Liver (tissue), 9 donors: ENCODE data around the gene IL25. TPM values are rescaled to one million over a fixed set of nuclear protein-coding genes. Genes with fewer than 3 reads are reported as not detected.

Source experiments
- DNase-seq: peaks from one replicate; pipeline ENCODE4 v3.0.0-alpha.2; 2017; ENCODE audit warnings: low spot score
- H3K27ac ChIP-seq, 2 donors: one replicate each; pipeline ENCODE4 v1.7.0; 2013; ENCODE audit warnings: inconsistent platforms in 2 of 2, low read length in 2 of 2, control low read depth in 1 of 2, low read depth in 1 of 2, mild to moderate bottlenecking in 1 of 2
- H3K27me3 ChIP-seq, 4 donors: one replicate each; pipeline versions ENCODE4 v1.6.1 to v1.7.0; 2013; ENCODE audit warnings: low read length in 3 of 4, inconsistent platforms in 1 of 4, mild to moderate bottlenecking in 1 of 4, moderate library complexity in 1 of 4; ENCODE audit not compliant: control insufficient read depth in 4 of 4, insufficient read depth in 4 of 4
- H3K36me3 ChIP-seq, 4 donors: one replicate each; pipeline versions ENCODE4 v1.6.1 to v1.7.0; 2013; ENCODE audit warnings: low read length in 3 of 4, mild to moderate bottlenecking in 3 of 4, low read depth in 1 of 4, moderate library complexity in 1 of 4; ENCODE audit not compliant: control insufficient read depth in 4 of 4, insufficient read depth in 3 of 4
- H3K4me1 ChIP-seq, 4 donors: one replicate each; pipeline versions ENCODE4 v1.6.1 to v1.7.0; 2013; ENCODE audit warnings: low read length in 3 of 4, mild to moderate bottlenecking in 3 of 4, moderate library complexity in 1 of 4; ENCODE audit not compliant: control insufficient read depth in 4 of 4, insufficient read depth in 4 of 4
- H3K4me3 ChIP-seq, 3 donors: one replicate each; pipeline versions ENCODE4 v1.6.1 to v1.7.0; 2013; ENCODE audit warnings: low read length in 3 of 3, control low read depth in 1 of 3, low read depth in 1 of 3, mild to moderate bottlenecking in 1 of 3
- H3K9ac ChIP-seq, 2 donors: one replicate each; pipeline ENCODE4 v1.7.0; 2013; ENCODE audit warnings: low read length in 2 of 2, mild to moderate bottlenecking in 2 of 2, moderate library complexity in 2 of 2, control low read depth in 1 of 2, low read depth in 1 of 2
- H3K9me3 ChIP-seq, 4 donors: one replicate each; pipeline versions ENCODE4 v1.6.1 to v1.7.0; 2013; ENCODE audit warnings: low read length in 3 of 4; ENCODE audit not compliant: control insufficient read depth in 4 of 4
- EGR1 ChIP-seq, 2 donors: IDR thresholded peaks; 2 replicates each; pipeline ENCODE4 v1.6.1; 2016 to 2018; ENCODE audit warnings: antibody characterized with exemption in 2 of 2, low read depth in 2 of 2
- FOXA1 ChIP-seq: IDR thresholded peaks from 2 replicates; pipeline ENCODE4 v1.6.1; 2016; ENCODE audit warnings: antibody characterized with exemption
- FOXA2 ChIP-seq: IDR thresholded peaks from 2 replicates; pipeline ENCODE4 v1.6.1; 2016; ENCODE audit warnings: antibody characterized with exemption
- GABPA ChIP-seq, 2 donors: IDR thresholded peaks in 1 of 2; conservative IDR thresholded peaks in 1 of 2; 2 replicates each; pipeline ENCODE4 v1.6.1; 2016; ENCODE audit warnings: antibody characterized with exemption in 2 of 2, mild to moderate bottlenecking in 1 of 2, moderate library complexity in 1 of 2
- HNF4A ChIP-seq, 2 donors: conservative IDR thresholded peaks; 2 replicates each; pipeline ENCODE4 v1.6.1; 2016; ENCODE audit warnings: antibody characterized with exemption in 2 of 2, mild to moderate bottlenecking in 2 of 2
- HNF4G ChIP-seq: IDR thresholded peaks from 2 replicates; pipeline ENCODE4 v1.6.1; 2016; ENCODE audit warnings: antibody characterized with exemption
- JUND ChIP-seq, 2 donors: IDR thresholded peaks; 2 replicates each; pipeline ENCODE4 v1.6.1; 2016; ENCODE audit warnings: antibody characterized with exemption in 2 of 2
- NR2F2 ChIP-seq: IDR thresholded peaks from 2 replicates; pipeline ENCODE4 v1.6.1; 2016; ENCODE audit warnings: antibody characterized with exemption
- RAD21 ChIP-seq, 2 donors: IDR thresholded peaks; 2 replicates each; pipeline ENCODE4 v1.6.1; 2016; ENCODE audit warnings: antibody characterized with exemption in 2 of 2, mild to moderate bottlenecking in 2 of 2
- RXRA ChIP-seq, 2 donors: IDR thresholded peaks; 2 replicates each; pipeline ENCODE4 v1.6.1; 2017 to 2018; ENCODE audit warnings: antibody characterized with exemption in 2 of 2, mild to moderate bottlenecking in 1 of 2
- SP1 ChIP-seq: IDR thresholded peaks from 2 replicates; pipeline ENCODE4 v1.6.1; 2018; ENCODE audit warnings: antibody characterized with exemption, mild to moderate bottlenecking
- TAF1 ChIP-seq: conservative IDR thresholded peaks from 2 replicates; pipeline ENCODE4 v1.6.1; 2016; ENCODE audit warnings: antibody characterized with exemption, mild to moderate bottlenecking
- YY1 ChIP-seq: IDR thresholded peaks from 2 replicates; pipeline ENCODE4 v1.6.1; 2016; ENCODE audit warnings: antibody characterized with exemption, mild to moderate bottlenecking
- WGBS: extraction: QIAGEN DNeasy Blood & Tissue Kit; methylation state at CpG from one replicate; pipeline ENCODE4 v1.1.7; 2013; 5-methylcytosine and 5-hydroxymethylcytosine counted together
- polyA plus RNA-seq, 2 donors: library from polyadenylated mRNA; stranded (reverse) in 1 of 2; unstranded in 1 of 2; fragments of 200-250 nt in 1 of 2; fragments of >200 nt in 1 of 2; fragmentation: Nextera tagmentation in 1 of 2; extraction: Ambion mirVana in 1 of 2; gene quantifications; one replicate each; pipeline versions ENCODE4 v1.2.1 to v1.2.3, GENCODE V29; 2013 to 2015
- total RNA-seq, 2 donors: library from RNA; depleted of rRNA; stranded (reverse); fragments of >200 nt; gene quantifications; one replicate each; pipeline ENCODE4 v1.2.3, GENCODE V29; 2014
- TF ChIP-seq, protein P1 (sequence below): IDR thresholded peaks from 2 replicates; pipeline ENCODE4 v1.6.1; 2016; ENCODE audit warnings: antibody characterized with exemption
- TF ChIP-seq, protein P2 (sequence below): IDR thresholded peaks from 2 replicates; pipeline ENCODE4 v1.6.1; 2016; ENCODE audit warnings: antibody characterized with exemption
- TF ChIP-seq, protein P3 (sequence below): IDR thresholded peaks from 2 replicates; pipeline ENCODE4 v1.6.1; 2016; ENCODE audit warnings: antibody characterized with exemption
- TF ChIP-seq, protein P4 (sequence below): fragments of 150-350 bp; IDR thresholded peaks from 2 replicates; pipeline ENCODE4 v1.5.1; 2017; ENCODE audit warnings: improper control_type of control experiment, low read depth, low read length; ENCODE audit not compliant: missing input control
- TF ChIP-seq, protein P5 (sequence below): IDR thresholded peaks from 2 replicates; pipeline ENCODE4 v1.6.1; 2016; ENCODE audit warnings: antibody characterized with exemption, mild to moderate bottlenecking
- donor health status: healthy.
- donor health status: healthy.
- donor health status: healthy.
- donor health status: healthy.
- donor health status: healthy.

The IL25 gene
- total and polyA plus RNA-seq, 4 donors = not detected

DNA sequence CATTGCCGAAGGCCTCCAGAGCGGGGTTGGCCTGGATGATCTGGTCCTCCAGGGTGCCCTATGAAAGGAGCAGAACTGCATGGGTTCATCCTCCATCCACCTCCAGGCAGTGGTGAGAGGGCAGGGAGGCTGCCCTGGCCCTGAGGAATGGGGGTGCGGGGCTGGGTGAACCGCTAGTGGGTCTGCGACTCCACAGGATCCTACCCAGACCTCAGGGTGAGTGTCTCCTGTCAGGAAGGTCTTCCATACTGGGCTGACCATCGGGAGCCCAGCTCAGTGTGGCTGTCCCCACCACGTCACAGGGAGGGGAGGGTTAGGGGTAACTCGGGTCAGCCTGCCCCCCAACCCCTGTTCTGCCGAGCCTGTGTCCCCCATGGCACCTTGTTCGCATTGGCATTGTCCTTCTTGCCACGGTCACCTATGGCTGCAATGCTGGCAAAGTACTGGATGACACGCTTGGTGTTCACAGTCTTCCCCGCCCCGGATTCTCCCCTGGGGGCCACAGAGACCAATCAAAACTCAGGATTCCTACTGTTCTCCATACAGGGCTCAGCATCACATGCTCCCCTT lies 31.8 kb downstream of the IL25 start:
- DNase-seq = no peak
- H3K27ac ChIP-seq = no peak overlapping the region
- TF ChIP-seq FOXA2 (no peak), NR2F2 (no peak), RAD21 (IDR thresholded peaks at IDR 0.05) (no peak), RXRA (IDR thresholded peaks at IDR 0.05) (no peak), HNF4G (no peak), SP1 (no peak), GABPA (IDR thresholded peaks at IDR 0.05 in 1 of 2, conservative IDR thresholded peaks at IDR 0.05 in 1 of 2) (no peak), YY1 (no peak), FOXA1 (no peak), HNF4A (conservative IDR thresholded peaks at IDR 0.05) (no peak), JUND (IDR thresholded peaks at IDR 0.05) (no peak), TAF1 (no peak)
- TF ChIP-seq, protein P1, sequence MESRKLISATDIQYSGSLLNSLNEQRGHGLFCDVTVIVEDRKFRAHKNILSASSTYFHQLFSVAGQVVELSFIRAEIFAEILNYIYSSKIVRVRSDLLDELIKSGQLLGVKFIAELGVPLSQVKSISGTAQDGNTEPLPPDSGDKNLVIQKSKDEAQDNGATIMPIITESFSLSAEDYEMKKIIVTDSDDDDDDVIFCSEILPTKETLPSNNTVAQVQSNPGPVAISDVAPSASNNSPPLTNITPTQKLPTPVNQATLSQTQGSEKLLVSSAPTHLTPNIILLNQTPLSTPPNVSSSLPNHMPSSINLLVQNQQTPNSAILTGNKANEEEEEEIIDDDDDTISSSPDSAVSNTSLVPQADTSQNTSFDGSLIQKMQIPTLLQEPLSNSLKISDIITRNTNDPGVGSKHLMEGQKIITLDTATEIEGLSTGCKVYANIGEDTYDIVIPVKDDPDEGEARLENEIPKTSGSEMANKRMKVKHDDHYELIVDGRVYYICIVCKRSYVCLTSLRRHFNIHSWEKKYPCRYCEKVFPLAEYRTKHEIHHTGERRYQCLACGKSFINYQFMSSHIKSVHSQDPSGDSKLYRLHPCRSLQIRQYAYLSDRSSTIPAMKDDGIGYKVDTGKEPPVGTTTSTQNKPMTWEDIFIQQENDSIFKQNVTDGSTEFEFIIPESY = no peak
- TF ChIP-seq, protein P2, sequence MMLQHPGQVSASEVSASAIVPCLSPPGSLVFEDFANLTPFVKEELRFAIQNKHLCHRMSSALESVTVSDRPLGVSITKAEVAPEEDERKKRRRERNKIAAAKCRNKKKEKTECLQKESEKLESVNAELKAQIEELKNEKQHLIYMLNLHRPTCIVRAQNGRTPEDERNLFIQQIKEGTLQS = no peak
- TF ChIP-seq, protein P3, sequence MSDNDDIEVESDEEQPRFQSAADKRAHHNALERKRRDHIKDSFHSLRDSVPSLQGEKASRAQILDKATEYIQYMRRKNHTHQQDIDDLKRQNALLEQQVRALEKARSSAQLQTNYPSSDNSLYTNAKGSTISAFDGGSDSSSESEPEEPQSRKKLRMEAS = no peak
- TF ChIP-seq, protein P4, sequence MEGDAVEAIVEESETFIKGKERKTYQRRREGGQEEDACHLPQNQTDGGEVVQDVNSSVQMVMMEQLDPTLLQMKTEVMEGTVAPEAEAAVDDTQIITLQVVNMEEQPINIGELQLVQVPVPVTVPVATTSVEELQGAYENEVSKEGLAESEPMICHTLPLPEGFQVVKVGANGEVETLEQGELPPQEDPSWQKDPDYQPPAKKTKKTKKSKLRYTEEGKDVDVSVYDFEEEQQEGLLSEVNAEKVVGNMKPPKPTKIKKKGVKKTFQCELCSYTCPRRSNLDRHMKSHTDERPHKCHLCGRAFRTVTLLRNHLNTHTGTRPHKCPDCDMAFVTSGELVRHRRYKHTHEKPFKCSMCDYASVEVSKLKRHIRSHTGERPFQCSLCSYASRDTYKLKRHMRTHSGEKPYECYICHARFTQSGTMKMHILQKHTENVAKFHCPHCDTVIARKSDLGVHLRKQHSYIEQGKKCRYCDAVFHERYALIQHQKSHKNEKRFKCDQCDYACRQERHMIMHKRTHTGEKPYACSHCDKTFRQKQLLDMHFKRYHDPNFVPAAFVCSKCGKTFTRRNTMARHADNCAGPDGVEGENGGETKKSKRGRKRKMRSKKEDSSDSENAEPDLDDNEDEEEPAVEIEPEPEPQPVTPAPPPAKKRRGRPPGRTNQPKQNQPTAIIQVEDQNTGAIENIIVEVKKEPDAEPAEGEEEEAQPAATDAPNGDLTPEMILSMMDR = no peak
- peaks cover 0 to 10% (median 5%) of the 10 kb centered on the region in 4 donors for H3K27me3 ChIP-seq
- no peaks in the 10 kb centered on the region for H3K9me3 ChIP-seq
- 80% methylated on average over 14 of the region's 14 CpGs for WGBS
- no peak overlapping the region for H3K9ac ChIP-seq
- H3K4me1 ChIP-seq = no peaks in the 10 kb centered on the region
- no peak overlapping the region for H3K4me3 ChIP-seq
- H3K36me3 ChIP-seq = no peaks in the 10 kb centered on the region

DNA sequence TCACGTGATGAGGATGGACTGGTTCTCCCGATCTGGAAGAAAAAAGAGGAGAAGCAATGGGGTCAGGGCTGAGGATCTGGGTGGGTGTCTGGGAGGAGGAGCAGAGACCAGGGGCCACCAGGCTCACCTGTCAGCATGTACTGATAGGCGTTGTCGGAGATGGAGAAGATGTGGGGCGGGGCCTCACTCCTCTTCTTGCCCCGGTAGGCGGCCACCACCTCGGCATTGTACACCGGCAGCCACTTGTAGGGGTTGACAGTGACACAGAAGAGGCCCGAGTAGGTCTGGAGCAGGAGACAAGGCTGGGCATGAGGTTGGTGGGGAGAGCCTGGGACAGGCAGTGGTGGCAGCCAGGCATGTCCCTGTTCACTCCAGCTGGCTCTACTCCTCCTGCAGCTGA lies 32.5 kb downstream of the IL25 start:
- peaks cover 0 to 10% (median 5%) of the 10 kb centered on the region in 4 donors for H3K27me3 ChIP-seq
- H3K9me3 ChIP-seq = no peaks in the 10 kb centered on the region
- no peaks in the 10 kb centered on the region for H3K36me3 ChIP-seq
- H3K4me3 ChIP-seq = no peak overlapping the region
- no peak overlapping the region for H3K9ac ChIP-seq
- H3K27ac ChIP-seq = no peak overlapping the region
- DNase-seq = no peak
- 71% methylated on average over 10 of the region's 10 CpGs for WGBS
- no peaks in the 10 kb centered on the region for H3K4me1 ChIP-seq
- no peak for TF ChIP-seq YY1
- TF ChIP-seq TAF1 = no peak
- TF ChIP-seq GABPA (IDR thresholded peaks at IDR 0.05 in 1 of 2, conservative IDR thresholded peaks at IDR 0.05 in 1 of 2) = no peak
- TF ChIP-seq, protein P2 = no peak
- TF ChIP-seq, protein P1 = no peak
- no peak for TF ChIP-seq NR2F2
- no peak for TF ChIP-seq HNF4G
- no peak for TF ChIP-seq FOXA2
- TF ChIP-seq, protein P4 = no peak
- TF ChIP-seq RAD21 (IDR thresholded peaks at IDR 0.05) = no peak
- TF ChIP-seq, protein P5, sequence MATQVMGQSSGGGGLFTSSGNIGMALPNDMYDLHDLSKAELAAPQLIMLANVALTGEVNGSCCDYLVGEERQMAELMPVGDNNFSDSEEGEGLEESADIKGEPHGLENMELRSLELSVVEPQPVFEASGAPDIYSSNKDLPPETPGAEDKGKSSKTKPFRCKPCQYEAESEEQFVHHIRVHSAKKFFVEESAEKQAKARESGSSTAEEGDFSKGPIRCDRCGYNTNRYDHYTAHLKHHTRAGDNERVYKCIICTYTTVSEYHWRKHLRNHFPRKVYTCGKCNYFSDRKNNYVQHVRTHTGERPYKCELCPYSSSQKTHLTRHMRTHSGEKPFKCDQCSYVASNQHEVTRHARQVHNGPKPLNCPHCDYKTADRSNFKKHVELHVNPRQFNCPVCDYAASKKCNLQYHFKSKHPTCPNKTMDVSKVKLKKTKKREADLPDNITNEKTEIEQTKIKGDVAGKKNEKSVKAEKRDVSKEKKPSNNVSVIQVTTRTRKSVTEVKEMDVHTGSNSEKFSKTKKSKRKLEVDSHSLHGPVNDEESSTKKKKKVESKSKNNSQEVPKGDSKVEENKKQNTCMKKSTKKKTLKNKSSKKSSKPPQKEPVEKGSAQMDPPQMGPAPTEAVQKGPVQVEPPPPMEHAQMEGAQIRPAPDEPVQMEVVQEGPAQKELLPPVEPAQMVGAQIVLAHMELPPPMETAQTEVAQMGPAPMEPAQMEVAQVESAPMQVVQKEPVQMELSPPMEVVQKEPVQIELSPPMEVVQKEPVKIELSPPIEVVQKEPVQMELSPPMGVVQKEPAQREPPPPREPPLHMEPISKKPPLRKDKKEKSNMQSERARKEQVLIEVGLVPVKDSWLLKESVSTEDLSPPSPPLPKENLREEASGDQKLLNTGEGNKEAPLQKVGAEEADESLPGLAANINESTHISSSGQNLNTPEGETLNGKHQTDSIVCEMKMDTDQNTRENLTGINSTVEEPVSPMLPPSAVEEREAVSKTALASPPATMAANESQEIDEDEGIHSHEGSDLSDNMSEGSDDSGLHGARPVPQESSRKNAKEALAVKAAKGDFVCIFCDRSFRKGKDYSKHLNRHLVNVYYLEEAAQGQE = no peak
- no peak for TF ChIP-seq HNF4A (conservative IDR thresholded peaks at IDR 0.05)
- no peak for TF ChIP-seq SP1
- no peak for TF ChIP-seq EGR1 (IDR thresholded peaks at IDR 0.05; ENCODE audit: low read depth in 2 of 2)
- TF ChIP-seq RXRA (IDR thresholded peaks at IDR 0.05) = no peak
- TF ChIP-seq JUND (IDR thresholded peaks at IDR 0.05) = no peak
